Measurements from ENCODE around the gene RNF150.
"Not testable (repeated sequence)": the region's sequence is repeated elsewhere in the genome, so short reads cannot be mapped to it uniquely, and the experiment has no call there.

RNF150 gene

GRCh38 chr4:141074098-141074878 lies 59.0 kb downstream of the RNF150 start:
- no peaks in the 10 kb centered on the region for H3K9me3 ChIP-seq (ENCODE audit: insufficient read depth, low read depth, low read length)
- H3K27ac ChIP-seq (ENCODE audit: low read depth, low read length): no peak overlapping the region
- H3K27me3 ChIP-seq (ENCODE audit: insufficient read depth, low read length): no peaks in the 10 kb centered on the region
- 0 out of 2 replicates have a peak, but pooled peaks cover 5% of the 10 kb centered on the region for H3K4me1 ChIP-seq (ENCODE audit: insufficient read depth, low read length)
- no peaks in the 10 kb centered on the region for H3K36me3 ChIP-seq (ENCODE audit: insufficient read depth, low read length)
- H3K4me3 ChIP-seq (ENCODE audit: low read length): no peak overlapping the region
- H3K9ac ChIP-seq (ENCODE audit: low read depth, low read length): no peak overlapping the region
- 93% methylated on average over 4 of the region's 4 CpGs for WGBS

- H3K4me1 ChIP-seq (ENCODE audit: insufficient read depth, low read length): no peaks in the 10 kb centered on the region
- no peak overlapping the region for H3K4me3 ChIP-seq (ENCODE audit: low read length)
- H3K9ac ChIP-seq (ENCODE audit: low read depth, low read length): no peak overlapping the region
- no peaks in the 10 kb centered on the region for H3K36me3 ChIP-seq (ENCODE audit: insufficient read depth, low read length)
- H3K27me3 ChIP-seq (ENCODE audit: insufficient read depth, low read length): no peaks in the 10 kb centered on the region
- no peaks in the 10 kb centered on the region for H3K9me3 ChIP-seq (ENCODE audit: insufficient read depth, low read depth, low read length)
- no peak overlapping the region for H3K27ac ChIP-seq (ENCODE audit: low read depth, low read length)
- 100% methylated on average over 1 of the region's 3 CpGs for WGBS
Observed at GRCh38 chr4:141066690-141067089, 66.6 kb downstream of the RNF150 start.

- no peak overlapping the region for H3K4me3 ChIP-seq (ENCODE audit: low read length)
- no peaks in the 10 kb centered on the region for H3K4me1 ChIP-seq (ENCODE audit: insufficient read depth, low read length)
- H3K36me3 ChIP-seq (ENCODE audit: insufficient read depth, low read length): no peaks in the 10 kb centered on the region
- no peak overlapping the region for H3K27ac ChIP-seq (ENCODE audit: low read depth, low read length)
- 81% methylated on average over 2 of the region's 3 CpGs for WGBS
- H3K27me3 ChIP-seq (ENCODE audit: insufficient read depth, low read length): no peaks in the 10 kb centered on the region
- no peak overlapping the region for H3K9ac ChIP-seq (ENCODE audit: low read depth, low read length)
- no peaks in the 10 kb centered on the region for H3K9me3 ChIP-seq (ENCODE audit: insufficient read depth, low read depth, low read length)
Observed at GRCh38 chr4:141065872-141066271, 67.4 kb downstream of the RNF150 start.

GRCh38 chr4:141062651-141063050 lies 70.6 kb downstream of the RNF150 start:
- Histone ChIP-seq H3K9ac (ENCODE audit: low read depth, low read length) (no peak overlapping the region), H3K27ac (ENCODE audit: low read depth, low read length) (no peak overlapping the region), H3K27me3 (ENCODE audit: insufficient read depth, low read length) (no peaks in the 10 kb centered on the region), H3K9me3 (ENCODE audit: insufficient read depth, low read depth, low read length) (no peaks in the 10 kb centered on the region), H3K4me3 (ENCODE audit: low read length) (no peak overlapping the region), H3K36me3 (ENCODE audit: insufficient read depth, low read length) (no peaks in the 10 kb centered on the region), H3K4me1 (ENCODE audit: insufficient read depth, low read length) (no peaks in the 10 kb centered on the region)
- 95% methylated on average over 4 of the region's 4 CpGs for WGBS

GRCh38 chr4:141058591-141059512 lies 74.4 kb downstream of the RNF150 start:
- H3K9ac ChIP-seq (ENCODE audit: low read depth, low read length): no peak overlapping the region
- H3K27ac ChIP-seq (ENCODE audit: low read depth, low read length): no peak overlapping the region
- H3K27me3 ChIP-seq (ENCODE audit: insufficient read depth, low read length): no peaks in the 10 kb centered on the region
- WGBS: 95% methylated on average over 3 of the region's 4 CpGs
- no peak overlapping the region for H3K4me3 ChIP-seq (ENCODE audit: low read length)
- no peaks in the 10 kb centered on the region for H3K36me3 ChIP-seq (ENCODE audit: insufficient read depth, low read length)
- 0 out of 2 replicates have a peak, but pooled peaks cover 3% of the 10 kb centered on the region for H3K4me1 ChIP-seq (ENCODE audit: insufficient read depth, low read length)
- no peaks in the 10 kb centered on the region for H3K9me3 ChIP-seq (ENCODE audit: insufficient read depth, low read depth, low read length)

- Histone ChIP-seq H3K27me3 (ENCODE audit: insufficient read depth, low read length) (no peaks in the 10 kb centered on the region), H3K4me3 (ENCODE audit: low read length) (no peak overlapping the region), H3K9me3 (ENCODE audit: insufficient read depth, low read depth, low read length) (no peaks in the 10 kb centered on the region), H3K36me3 (ENCODE audit: insufficient read depth, low read length) (no peaks in the 10 kb centered on the region), H3K27ac (ENCODE audit: low read depth, low read length) (no peak overlapping the region), H3K4me1 (ENCODE audit: insufficient read depth, low read length) (0 out of 2 replicates have a peak, but pooled peaks cover 3% of the 10 kb centered on the region), H3K9ac (ENCODE audit: low read depth, low read length) (no peak overlapping the region)
- 100% methylated on average over 2 of the region's 2 CpGs for WGBS
Observed at GRCh38 chr4:141057582-141057981, 75.7 kb downstream of the RNF150 start.

- peaks cover 8% of the 10 kb centered on the region for H3K9me3 ChIP-seq (ENCODE audit: insufficient read depth, low read depth, low read length)
- no peak overlapping the region for H3K9ac ChIP-seq (ENCODE audit: low read depth, low read length)
- H3K36me3 ChIP-seq (ENCODE audit: insufficient read depth, low read length): no peaks in the 10 kb centered on the region
- 0 out of 2 replicates have a peak, but pooled peaks cover 3% of the 10 kb centered on the region for H3K4me1 ChIP-seq (ENCODE audit: insufficient read depth, low read length)
- no peak overlapping the region for H3K4me3 ChIP-seq (ENCODE audit: low read length)
- 64% methylated on average over 3 of the region's 3 CpGs for WGBS
- no peaks in the 10 kb centered on the region for H3K27me3 ChIP-seq (ENCODE audit: insufficient read depth, low read length)
- no peak overlapping the region for H3K27ac ChIP-seq (ENCODE audit: low read depth, low read length)
Observed at GRCh38 chr4:141056473-141056872, 76.8 kb downstream of the RNF150 start.

GRCh38 chr4:141054446-141054845 lies 78.8 kb downstream of the RNF150 start:
- no peak overlapping the region for H3K4me3 ChIP-seq (ENCODE audit: low read length)
- H3K27ac ChIP-seq (ENCODE audit: low read depth, low read length): no peak overlapping the region
- 0 out of 2 replicates have a peak, but pooled peaks cover 3% of the 10 kb centered on the region for H3K4me1 ChIP-seq (ENCODE audit: insufficient read depth, low read length)
- H3K36me3 ChIP-seq (ENCODE audit: insufficient read depth, low read length): no peaks in the 10 kb centered on the region
- H3K27me3 ChIP-seq (ENCODE audit: insufficient read depth, low read length): no peaks in the 10 kb centered on the region
- H3K9ac ChIP-seq (ENCODE audit: low read depth, low read length): no peak overlapping the region
- peaks cover 23% of the 10 kb centered on the region for H3K9me3 ChIP-seq (ENCODE audit: insufficient read depth, low read depth, low read length)
- 83% methylated on average over 1 of the region's 2 CpGs for WGBS

GRCh38 chr4:141050999-141051398 lies 82.3 kb downstream of the RNF150 start:
- H3K27ac ChIP-seq (ENCODE audit: low read depth, low read length); H3K4me1 ChIP-seq (ENCODE audit: insufficient read depth, low read length); H3K27me3 ChIP-seq (ENCODE audit: insufficient read depth, low read length); H3K36me3 ChIP-seq (ENCODE audit: insufficient read depth, low read length); H3K9ac ChIP-seq (ENCODE audit: low read depth, low read length); H3K4me3 ChIP-seq (ENCODE audit: low read length): not testable (repeated sequence)
- 100% methylated on average over 1 of the region's 1 CpG for WGBS
- peaks cover 23% of the 10 kb centered on the region for H3K9me3 ChIP-seq (ENCODE audit: insufficient read depth, low read depth, low read length)

- WGBS: 94% methylated on average over 6 of the region's 7 CpGs
- no peak overlapping the region for H3K27ac ChIP-seq (ENCODE audit: low read depth, low read length)
Observed at GRCh38 chr4:141047228-141047884, 85.9 kb downstream of the RNF150 start.

GRCh38 chr4:141046255-141046654 lies 87.0 kb downstream of the RNF150 start:
- H3K9me3 ChIP-seq (ENCODE audit: insufficient read depth, low read depth, low read length): peaks cover 13% of the 10 kb centered on the region
- H3K27me3 ChIP-seq (ENCODE audit: insufficient read depth, low read length): no peaks in the 10 kb centered on the region
- no peak overlapping the region for H3K9ac ChIP-seq (ENCODE audit: low read depth, low read length)
- no peaks in the 10 kb centered on the region for H3K4me1 ChIP-seq (ENCODE audit: insufficient read depth, low read length)
- H3K27ac ChIP-seq (ENCODE audit: low read depth, low read length): no peak overlapping the region
- WGBS: 90% methylated on average over 3 of the region's 3 CpGs
- no peaks in the 10 kb centered on the region for H3K36me3 ChIP-seq (ENCODE audit: insufficient read depth, low read length)
- no peak overlapping the region for H3K4me3 ChIP-seq (ENCODE audit: low read length)

More at GRCh38 chr4:141047228-141047884, 85.9 kb downstream of the RNF150 start:
- Histone ChIP-seq H3K36me3 (ENCODE audit: insufficient read depth, low read length) (no peaks in the 10 kb centered on the region), H3K27me3 (ENCODE audit: insufficient read depth, low read length) (no peaks in the 10 kb centered on the region), H3K9ac (ENCODE audit: low read depth, low read length) (no peak overlapping the region), H3K4me1 (ENCODE audit: insufficient read depth, low read length) (no peaks in the 10 kb centered on the region), H3K9me3 (ENCODE audit: insufficient read depth, low read depth, low read length) (peaks cover 23% of the 10 kb centered on the region), H3K4me3 (ENCODE audit: low read length) (no peak overlapping the region)

All from HUES64 (cell line).